ENCODE measurements around the gene REV1. TPM values are rescaled to one million over a fixed set of nuclear protein-coding genes. Genes with fewer than 3 reads are reported as not detected.

Gene REV1
- total RNA-seq, 1 donor from 2014 or later = 75.2 TPM

DNA sequence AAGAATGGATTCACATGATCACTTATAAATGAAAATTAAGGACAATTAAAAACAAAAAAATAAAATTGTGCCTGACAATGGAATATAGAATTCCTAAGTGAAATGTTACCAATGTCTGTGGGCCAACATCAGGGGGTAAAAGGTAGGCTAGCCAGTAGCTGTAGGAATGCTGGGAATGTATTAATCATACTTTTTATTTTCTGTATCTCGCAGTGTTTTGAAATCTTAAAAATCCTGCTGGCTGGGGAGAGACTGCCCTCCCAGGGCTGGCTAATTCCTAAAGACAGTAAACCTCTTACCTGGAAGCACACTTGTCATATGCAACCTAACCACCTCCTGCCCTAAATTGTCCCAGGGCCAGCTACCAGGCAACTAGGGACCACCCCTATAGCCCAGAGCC lies 69.8 kb downstream of the REV1 start:
- no peak for ATAC-seq
- intact Hi-C loops (cut with DNase I) = no loop called here
- no peak for DNase-seq (ENCODE audit: low spot score)

DNA sequence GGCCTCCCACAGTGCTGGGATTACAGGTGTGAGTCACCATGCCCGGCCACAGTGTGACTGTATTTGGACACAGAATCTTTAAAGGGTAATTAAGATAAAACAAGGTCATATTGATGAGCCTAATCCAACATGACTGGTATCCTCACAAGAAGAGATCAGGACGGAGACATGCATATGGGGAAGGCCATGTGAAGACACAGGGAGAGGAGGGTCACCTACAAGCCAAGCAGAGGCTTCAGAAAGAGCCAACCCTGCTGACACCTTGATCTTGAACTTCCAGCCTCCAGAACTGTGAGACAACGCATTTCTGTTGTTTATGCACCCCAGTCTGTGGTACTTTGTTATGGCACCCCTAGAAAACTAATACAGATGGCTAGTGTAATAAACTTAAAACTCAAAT lies 72.4 kb downstream of the REV1 start:
- DNase-seq (ENCODE audit: low spot score) (no peak), ATAC-seq (no peak)
- intact Hi-C loops (cut with DNase I) = no loop called here

DNA sequence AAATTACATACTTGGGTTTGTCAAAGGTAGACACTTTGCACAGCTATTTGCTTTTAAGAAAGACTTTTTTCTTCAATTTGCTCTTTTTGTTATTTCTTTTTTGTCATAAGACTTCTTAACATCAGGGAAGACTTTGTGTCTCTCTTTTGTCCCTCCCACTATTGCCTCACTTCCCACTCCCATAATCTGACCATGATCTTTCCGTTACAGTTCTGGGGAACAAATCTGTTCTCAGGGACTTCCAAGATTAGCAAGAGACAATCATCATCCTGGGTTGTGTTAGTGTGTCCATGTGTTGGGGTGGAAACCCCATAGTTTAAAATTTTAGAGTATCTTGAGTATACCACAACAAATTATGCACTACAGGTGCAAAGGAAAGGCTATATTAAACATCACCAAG lies 75.3 kb downstream of the REV1 start:
- ATAC-seq = no peak
- intact Hi-C loops (cut with DNase I) = no loop called here
- no peak for DNase-seq (ENCODE audit: low spot score)

DNA sequence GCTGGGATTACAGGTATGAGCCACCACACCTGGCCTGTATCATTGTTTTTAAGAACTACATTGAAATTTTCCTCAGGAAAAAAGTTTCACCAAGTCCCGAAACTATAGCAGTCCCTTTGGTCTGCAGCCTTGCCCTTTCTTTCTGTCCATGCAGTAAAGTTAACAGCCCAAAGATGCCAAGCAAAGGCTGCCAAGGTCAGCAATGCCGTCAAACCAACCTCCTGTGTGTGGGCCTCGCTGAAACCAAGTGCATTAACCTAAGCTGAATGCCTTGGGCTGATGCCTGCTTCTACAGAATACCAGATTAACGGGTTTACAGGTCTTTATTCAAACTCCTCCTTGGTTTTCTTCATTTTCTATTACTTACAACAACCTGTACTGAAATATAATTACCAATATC lies 79.5 kb downstream of the REV1 start:
- DNase-seq (ENCODE audit: low spot score) = no peak
- intact Hi-C loops (cut with DNase I) = no loop called here
- ATAC-seq = no peak

DNA sequence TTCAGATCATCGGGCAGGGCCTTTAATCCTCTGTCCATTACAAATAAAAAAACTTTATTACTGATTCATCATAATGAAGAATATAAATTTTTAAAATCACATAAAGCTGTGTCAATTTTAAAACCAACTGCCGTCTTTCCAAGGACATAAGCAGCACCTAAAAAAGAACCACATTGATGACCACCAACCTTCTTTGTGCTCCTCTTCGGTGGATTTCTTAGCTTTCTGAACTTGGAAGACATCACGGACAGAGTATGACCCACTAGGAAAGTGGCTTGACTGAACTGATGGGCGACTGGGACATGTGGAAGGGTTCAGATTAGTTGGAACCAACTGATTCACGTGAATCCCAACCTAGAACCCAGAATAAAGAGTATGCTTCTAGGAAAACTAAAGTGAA lies 83.7 kb downstream of the REV1 start:
- no peak for DNase-seq (ENCODE audit: low spot score)
- intact Hi-C loops (cut with DNase I) = no loop called here
- ATAC-seq = no peak

DNA sequence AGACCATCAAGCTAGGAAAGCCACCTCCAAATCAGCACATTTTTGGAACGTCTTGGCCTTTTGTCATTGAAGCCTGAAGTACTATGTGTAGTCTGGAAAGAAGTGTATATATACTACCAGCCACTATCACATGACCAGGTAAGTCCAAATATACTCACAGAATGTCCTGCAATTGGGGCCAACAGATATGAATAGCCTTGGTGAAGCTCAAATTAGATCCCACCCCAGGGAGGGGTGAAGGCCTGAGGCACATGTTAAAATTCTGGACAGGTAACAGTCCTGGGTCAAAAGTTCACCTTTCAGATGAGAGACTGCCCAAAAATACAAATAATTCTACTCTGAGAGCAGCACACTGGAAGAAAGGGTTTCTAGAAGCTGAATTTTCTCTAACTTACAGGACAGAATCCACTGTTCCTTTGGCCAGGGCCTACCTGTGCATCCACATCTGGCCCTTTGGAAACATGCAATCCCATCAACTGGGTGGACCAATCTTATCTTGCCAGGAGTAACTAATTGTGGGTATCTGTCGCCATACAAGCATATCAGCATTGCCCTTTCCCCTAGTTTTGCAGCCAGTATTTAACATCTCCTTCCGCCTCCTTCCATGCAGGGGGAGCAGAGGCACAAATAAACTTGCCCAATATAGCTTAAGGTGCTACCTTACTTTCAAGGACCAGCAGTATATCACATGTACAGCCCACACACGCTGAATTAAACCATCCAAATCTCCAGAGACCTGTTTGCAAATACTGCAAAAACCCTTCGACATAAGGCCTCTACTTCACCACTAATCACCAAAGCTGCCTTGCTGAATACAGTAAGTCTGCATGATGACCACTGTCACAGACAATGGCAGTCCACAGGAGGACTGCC lies 84.8 kb downstream of the REV1 start:
- ATAC-seq (no peak), DNase-seq (ENCODE audit: low spot score) (no peak)
- intact Hi-C loops (cut with DNase I) = no loop called here

DNA sequence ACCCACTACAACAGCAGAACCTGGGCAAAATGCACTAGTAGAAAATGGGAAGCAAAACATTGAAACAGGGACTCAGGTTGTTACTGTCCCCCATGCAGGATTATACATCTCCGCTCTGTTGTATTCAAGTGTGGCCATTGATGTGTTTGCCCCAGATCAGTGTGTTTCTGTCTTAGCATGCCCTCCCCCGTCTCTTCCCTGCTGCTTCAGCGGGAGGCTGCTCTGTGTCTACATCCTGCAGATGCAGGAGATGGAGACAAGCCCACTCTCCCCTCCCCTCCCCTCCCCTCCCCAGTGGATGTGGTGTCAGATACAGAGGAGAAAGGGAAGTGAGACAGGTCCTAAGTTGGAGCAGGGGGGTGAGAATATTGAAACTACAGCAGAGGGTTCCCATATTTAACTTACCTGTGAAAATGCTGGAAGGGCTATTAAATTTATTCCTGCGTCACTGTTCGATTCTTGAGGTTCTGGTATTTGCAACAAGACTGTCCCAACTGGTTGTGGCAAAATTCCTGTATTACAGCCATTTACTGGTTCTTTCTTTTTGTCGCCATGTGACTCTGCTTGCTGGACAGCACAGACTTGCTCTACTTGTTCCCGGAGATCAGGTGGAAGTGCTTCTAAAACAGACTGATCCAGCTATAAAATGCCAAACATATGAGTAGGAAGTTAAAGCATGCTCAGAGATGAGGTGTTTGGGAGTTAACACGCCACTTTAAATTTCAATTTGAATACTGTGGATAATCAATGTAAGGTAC lies 85.6 kb downstream of the REV1 start:
- no peak for ATAC-seq
- intact Hi-C loops (cut with DNase I) = no loop called here
- no peak for DNase-seq (ENCODE audit: low spot score)

DNA sequence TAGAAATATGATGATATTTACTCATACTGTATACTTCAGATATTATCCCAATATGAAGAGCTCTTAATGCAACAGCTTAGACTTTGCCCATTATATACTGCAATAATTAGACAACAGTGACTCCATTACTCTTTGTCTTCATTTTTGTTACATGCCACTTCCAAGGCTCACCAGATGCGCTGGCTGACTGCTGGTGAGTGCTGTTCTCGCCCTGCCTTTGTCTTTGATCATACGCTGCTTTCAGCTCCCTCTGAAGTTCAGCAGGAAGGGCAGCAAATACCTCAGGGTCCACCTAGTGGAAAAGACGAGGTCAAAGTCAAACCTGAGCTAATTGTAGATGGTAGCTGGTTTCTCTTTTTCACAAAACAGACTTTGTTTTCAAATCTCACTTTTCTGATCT lies 86.3 kb downstream of the REV1 start:
- DNase-seq (ENCODE audit: low spot score) (no peak), ATAC-seq (no peak)
- intact Hi-C loops (cut with DNase I) = no loop called here

DNA sequence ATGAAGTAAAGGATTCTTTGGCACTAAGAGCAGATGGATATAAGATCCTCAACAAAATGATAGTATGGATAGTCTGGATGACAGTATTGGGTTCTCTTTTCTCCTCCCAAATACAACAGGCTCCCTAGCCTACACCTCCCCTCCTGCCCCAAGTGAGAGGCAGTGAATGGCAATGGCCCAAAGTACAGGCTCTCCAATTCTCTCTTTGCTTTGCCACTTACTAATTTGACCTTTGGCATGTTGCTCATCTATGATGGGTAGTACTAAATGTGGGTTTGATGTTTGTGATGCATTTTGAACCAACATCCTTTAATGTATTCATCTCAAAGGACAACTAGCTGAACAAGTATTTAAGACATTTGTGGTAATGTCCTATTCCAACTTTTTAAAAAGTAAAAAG lies 86.7 kb downstream of the REV1 start:
- intact Hi-C loops (cut with DNase I) = no loop called here
- DNase-seq (ENCODE audit: low spot score) (no peak), ATAC-seq (no peak)

DNA sequence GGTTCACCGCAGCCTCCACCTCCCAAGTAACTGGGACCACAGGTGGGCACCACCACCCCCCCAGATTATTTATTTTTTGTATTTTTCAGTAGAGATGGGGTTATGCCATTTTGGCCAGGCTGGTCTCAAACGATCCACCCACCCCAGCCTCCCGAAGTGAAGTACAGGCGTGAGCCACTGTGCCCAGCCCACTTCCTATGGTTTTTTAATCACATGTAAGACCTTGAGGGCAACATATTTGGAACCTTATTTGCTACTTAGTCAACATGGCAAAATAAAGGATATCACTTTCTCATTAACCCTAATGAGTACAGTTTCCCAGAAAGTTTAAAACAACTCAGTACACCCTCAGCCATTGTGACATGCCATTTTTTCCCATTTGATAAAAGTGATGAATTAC lies 88.0 kb downstream of the REV1 start:
- intact Hi-C loops (cut with DNase I) = no loop called here
- DNase-seq (ENCODE audit: low spot score) = no peak
- ATAC-seq = no peak

DNA sequence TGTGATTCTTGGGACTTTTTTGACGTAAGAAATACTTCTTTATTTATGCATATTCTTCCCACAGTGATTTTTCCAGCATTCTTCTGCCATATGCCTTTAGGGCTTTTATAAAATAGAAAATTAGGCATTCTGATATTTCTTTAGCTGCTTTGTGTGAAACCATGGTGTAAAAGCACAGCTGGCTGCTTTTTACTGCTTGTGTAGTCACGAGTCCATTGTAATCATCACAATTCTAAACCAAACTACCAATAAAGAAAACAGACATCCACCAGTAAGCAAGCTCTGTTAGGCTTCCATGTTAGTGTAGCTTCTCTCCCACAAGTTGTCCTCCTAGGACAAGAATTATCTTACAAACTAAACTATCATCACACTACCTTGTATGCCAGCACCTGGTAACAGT lies 90.0 kb downstream of the REV1 start:
- no peak for DNase-seq (ENCODE audit: low spot score)
- ATAC-seq = no peak
- intact Hi-C loops (cut with DNase I) = no loop called here

DNA sequence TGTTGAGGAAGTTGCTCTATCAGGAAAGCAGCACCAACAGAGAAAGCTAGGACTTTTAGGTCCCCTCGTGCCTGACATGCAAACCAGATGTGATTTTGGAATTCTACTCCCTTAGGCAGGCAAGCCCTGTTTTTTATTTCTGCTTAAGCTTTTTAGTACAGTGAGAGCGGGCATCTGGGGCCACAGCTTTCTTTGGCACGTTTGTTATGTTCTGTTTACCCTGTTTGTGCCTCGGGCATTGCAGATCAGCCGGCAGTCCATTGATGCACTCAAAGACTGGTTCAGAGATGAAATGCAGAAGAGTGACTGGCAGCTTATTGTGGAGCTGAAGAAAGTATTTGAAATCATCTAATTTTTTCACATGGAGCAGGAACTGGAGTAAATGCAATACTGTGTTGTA lies 90.8 kb downstream of the REV1 start:
- DNase-seq (ENCODE audit: low spot score) (no peak), ATAC-seq (no peak)
- intact Hi-C loops (cut with DNase I) = no loop called here

DNA sequence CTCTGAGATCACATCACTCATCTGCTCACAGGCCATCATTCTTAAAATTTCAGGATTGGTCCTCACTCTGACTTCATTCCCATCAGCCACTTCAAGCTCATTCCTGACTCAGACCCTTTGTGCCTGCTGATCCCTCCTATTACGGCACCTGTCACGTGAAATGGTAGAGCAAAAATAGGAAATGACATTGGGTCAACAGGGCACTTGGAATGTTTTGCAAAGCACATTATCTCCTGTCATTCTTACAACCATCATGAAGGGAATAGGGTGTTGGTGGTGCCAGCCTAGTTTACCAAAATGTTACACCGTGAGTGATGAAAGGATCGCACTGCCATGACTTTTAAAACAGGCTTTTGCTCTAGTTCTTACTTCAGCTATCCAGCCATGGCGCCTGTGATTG lies 91.5 kb downstream of the REV1 start:
- DNase-seq (ENCODE audit: low spot score) = no peak
- intact Hi-C loops (cut with DNase I) = no loop called here
- no peak for ATAC-seq

DNA sequence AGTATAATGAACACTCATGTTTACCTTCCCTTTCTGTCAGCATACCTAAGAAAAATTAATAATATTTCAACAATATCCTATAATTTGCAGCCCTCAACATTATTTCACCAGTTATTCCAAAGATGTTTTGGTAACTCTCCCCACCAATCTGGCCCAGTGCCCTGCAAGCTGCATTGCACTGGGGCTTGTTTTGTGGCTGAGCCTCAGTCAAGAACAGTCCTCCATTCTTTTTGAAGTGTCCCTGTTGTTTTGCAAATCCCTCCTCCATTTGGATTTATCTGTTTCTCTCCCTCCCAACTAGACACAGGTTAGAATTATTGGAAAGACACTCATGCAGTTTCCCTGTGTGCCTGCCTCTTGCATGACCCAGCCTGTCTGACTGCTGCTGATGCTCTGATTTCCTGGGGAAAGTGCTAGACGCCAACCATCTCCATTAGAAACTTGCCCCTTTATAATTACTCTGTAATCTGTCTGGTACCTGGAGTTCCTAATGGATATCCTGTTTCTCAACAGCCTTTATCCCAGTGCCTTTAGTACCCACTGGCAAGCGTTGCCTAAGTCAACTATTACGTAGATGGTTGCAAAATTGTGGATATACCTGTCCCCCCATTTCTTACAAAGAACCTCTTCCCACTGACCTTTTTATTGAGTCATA lies 92.4 kb downstream of the REV1 start:
- DNase-seq (ENCODE audit: low spot score) = no peak
- intact Hi-C loops (cut with DNase I) = no loop called here
- ATAC-seq = no peak

DNA sequence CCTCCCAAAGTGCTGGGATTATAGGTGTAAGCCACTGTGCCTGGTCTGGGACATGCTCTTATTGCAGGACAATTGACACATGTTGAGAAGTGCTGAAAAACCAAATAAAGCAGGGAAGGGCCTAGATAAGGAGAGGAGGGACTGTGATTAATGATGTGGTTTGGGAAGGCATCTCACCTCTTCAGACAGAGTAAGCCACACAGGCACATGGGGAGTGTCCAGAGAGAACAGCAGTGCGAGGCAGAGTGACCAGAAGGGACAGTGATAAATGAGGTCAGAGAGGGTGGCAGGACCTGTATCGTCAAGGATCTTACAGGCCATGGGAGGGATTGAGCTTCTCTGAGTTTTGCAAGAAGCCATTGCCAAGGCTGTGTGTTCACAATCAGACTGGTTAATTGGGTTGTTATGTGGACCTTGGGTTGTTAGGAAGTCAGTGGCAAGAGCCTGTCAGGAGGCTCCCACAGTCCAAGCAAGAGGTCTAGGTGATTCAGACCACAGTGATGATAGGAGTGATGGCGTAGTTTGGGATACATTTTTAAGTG lies 94.2 kb downstream of the REV1 start:
- DNase-seq (ENCODE audit: low spot score) (no peak), ATAC-seq (no peak)
- intact Hi-C loops (cut with DNase I) = no loop called here

DNA sequence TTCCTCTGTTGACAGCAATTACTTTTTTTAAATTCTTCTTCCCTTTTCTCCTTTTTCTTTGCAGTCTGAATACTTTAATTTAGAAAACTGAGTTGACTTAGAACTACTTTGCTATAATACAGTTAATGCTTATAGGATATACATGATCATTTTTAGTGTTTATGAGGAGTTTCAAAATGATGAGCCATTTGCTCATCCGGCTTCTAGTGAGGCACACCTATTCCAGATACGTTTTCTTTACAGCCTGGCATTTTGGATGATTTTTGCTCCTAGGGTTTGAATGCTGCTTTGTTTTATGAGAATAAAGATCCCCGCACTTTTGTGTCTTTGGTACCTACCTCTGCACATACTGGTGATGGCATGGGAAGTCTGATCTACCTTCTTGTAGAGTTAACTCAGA lies 99.9 kb downstream of the REV1 start:
- DNase-seq (ENCODE audit: low spot score) = no peak
- intact Hi-C loops (cut with DNase I) = no loop called here
- no peak for ATAC-seq

DNA sequence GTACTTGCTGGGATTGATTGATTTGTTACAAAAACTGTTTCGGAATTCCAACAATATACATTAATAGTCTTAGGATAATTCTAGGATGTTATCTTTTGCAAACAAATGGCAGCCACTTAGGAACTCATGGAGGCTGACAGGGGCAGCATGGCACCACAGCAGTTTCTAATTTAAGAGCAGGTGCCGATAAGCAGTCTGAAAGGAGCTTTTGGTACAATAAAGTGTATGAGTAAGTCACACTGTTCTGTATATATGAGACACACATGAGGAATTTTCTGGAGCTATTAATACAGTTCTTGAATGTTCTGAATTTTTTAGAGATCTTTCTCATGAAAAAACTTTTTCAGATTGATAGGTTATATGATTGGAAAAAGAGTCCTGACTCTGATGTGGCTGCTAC lies 100.4 kb downstream of the REV1 start:
- DNase-seq (ENCODE audit: low spot score) = no peak
- intact Hi-C loops (cut with DNase I) = no loop called here
- ATAC-seq = no peak

DNA sequence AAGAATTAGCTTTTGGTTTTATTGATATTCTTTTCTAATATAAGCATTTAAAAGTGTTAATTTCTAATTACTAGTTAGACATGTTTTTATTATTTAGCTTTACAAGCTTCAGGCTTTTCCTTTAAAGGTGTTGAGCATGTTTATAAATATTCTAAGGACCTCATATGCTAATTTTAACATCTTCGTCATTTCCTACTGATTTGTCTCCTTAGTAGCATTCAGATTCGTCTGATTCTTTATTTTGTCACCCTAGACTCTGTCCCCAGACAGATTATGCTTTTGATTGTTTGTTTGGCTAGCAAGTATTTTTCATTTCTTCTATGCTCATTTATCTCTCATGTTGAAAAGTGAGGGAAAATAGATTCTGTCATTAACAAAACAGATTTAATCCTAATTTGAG lies 100.9 kb downstream of the REV1 start:
- intact Hi-C loops (cut with DNase I) = no loop called here
- DNase-seq (ENCODE audit: low spot score) (no peak), ATAC-seq (no peak)

DNA sequence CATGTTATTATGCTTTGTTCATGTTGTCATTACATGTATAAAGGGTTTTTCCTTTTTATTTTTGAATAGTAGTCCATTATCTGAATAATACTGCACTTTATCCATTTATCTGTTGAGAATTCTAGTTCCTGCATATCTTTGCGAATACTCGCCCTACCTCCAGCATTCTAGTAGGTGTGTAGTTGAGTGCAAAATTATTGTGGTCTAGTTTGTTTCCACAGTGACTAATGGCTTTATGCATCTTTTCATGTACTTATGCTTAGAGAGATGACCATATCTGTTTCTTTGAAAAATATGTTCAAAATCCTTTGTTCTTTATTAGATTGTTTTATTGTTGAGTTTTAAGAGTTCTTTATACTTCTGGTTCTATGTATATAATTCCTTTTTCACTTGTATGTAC lies 103.8 kb downstream of the REV1 start:
- DNase-seq (ENCODE audit: low spot score) = no peak
- intact Hi-C loops (cut with DNase I) = no loop called here
- ATAC-seq = no peak

DNA sequence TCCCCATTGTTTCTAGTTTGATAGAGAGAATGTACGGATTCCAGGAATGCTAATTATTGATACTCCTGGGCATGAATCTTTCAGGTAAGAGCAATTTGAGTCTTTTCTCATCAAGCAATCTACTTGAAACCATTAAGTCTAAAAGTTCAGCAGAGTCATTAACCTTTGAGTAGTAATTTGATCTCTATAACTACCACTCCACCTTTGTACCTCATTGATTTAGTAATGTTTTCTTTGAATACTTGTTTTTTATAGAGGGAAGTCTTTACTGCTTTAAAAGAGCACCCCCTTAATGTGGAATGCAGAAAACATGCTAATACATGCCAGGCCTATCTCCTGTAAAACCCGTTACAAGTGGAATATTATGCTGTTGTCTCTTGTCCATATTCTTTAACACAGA lies 107.7 kb downstream of the REV1 start:
- intact Hi-C loops (cut with DNase I) = no loop called here
- ATAC-seq (no peak), DNase-seq (ENCODE audit: low spot score) (no peak)
